NCI-H146 treated with DMSO at 0.1 percent for 48 hours (cell line): ENCODE results near the gene USP7.
A peak's percentile ranks its signal among the peaks of the same experiment; 100 is the strongest.
"Not testable (repeated sequence)": the region's sequence is repeated elsewhere in the genome, so short reads cannot be mapped to it uniquely, and the experiment has no call there.

Experiments used
- DNase-seq: peaks from one replicate; lab custom pipeline; 2025; ENCODE audit not compliant: unreplicated experiment; lab: John Stamatoyannopoulos, UW

The USP7 gene

DNA sequence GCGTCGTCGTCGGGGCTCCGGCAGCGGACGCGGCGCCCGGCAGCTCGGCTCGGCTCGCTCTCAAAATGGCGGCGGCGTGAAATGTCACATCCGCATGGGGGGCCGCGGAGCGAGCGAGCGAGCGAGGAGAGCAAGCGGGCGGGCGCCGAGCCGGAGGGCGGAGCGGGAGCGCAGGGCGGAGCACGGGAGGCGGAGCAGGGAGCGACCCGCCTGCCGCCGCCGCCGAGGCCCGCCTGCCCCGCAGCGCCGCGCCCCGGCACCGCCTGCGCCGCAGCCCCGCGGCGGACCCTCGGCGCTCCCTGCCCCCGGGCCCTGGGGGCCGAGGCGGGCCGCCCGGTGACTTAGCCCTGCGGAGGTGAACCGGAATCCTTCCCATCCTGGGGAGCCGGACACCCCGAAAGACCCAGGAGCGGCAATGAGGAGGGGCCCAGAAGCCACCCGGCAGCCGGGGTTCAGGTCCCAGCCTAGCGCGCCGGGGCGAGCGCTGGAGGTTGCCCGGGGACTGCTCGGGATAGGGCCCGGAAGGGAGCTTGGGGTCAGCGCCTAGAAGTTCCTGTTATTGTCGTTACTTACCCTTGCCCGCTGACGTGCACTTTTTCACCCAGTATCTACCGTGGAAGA lies at the start of gene USP7:
USP7 (minus strand) TSS at position 86 of the 621 bp plus-strand sequence. CDS start 621 bp downstream, outside the sequence.
- DNase-seq: peak; percentile 77

- DNase-seq: no peak
Observed at GRCh38 chr16:9013508-9013864, 49.8 kb upstream of the USP7 start.

DNA sequence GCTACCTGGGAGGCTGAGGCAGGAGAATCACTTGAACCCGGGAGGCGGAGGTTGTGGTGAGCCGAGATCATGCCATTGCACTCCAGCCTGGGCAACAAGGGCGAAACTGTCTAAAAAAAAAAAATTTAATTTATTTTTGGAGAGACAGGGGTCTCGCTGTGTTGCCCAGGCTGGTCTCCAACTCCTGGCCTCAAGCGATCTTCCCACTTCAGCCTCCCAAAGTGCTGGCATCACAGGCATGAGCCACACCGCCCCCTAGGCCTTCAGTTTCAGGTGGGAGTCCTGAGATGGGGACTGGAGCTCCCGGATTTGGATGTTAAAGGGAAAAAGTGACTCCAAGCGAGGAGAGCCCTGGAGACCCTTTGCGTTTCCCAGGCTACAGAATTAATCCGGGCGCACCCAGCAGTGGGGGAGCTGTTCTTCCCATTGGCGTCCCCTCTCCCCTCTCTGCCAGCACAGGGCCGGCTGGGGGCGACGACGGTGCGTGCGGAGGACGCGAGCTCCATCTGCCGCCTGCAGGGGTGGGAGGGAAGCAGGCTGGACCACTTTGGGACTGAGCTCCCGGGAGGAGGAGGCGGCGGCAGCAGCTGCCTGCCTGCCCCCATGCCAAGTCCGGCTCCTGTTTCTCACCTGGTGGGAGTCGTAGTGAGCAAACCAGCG lies 49.3 kb upstream of the USP7 start:
- peak; percentile 51 for DNase-seq

GRCh38 chr16:9012330-9012729 lies 48.6 kb upstream of the USP7 start:
- DNase-seq: no peak

DNA sequence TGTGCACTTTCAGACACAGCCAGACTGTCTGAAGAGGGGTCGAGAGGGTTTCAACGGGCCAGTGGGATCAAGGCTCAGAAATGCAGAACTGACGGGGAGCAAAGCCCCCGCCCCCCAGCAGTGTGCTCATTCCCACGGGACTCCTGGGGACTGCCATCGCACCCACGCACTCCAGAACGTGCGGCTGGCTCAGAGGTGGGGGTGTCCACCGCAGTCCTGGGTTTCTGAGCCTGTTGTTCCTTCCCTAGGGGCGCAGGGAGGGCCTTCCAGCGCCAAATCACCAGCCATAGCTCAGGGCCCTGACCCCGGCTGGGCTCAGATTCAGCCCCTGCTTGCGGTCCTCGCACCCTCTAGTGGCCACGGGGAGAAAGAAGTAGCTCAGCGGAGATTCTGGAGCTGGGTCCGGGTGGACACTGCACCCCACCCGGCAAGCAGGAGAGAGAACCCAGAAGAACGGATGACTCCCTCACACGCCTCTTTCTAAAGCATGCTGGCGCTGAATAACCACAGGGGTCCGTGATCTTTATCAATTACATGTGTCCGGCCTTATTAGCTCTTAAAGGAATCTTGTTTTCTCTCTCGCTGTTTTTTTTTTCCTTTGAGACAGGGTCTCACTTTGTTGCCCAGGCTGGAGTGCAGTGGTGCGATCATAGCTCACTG lies 45.0 kb upstream of the USP7 start:
- DNase-seq: peak; percentile 37

GRCh38 chr16:9007177-9007794 lies 43.6 kb upstream of the USP7 start:
- no peak for DNase-seq

DNA sequence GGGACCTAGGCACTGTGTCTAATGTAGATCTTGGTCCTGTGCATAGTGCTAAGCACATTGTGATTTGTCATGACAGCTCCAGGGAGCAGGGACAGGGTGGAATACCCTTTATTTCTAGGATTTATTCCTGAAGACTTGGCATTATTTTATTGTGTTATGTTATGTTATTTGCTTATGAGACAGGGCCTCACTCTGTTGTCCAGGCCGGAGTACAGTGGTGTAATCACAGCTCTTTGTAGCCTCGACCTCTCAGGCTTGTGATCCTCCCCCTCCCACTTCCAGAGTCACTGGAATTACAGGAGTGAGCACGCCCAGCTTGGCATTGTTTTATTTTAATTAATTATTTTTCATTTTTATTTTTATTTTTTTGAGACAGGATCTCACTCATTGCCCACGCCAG lies 40.5 kb upstream of the USP7 start:
- no peak for DNase-seq

DNA sequence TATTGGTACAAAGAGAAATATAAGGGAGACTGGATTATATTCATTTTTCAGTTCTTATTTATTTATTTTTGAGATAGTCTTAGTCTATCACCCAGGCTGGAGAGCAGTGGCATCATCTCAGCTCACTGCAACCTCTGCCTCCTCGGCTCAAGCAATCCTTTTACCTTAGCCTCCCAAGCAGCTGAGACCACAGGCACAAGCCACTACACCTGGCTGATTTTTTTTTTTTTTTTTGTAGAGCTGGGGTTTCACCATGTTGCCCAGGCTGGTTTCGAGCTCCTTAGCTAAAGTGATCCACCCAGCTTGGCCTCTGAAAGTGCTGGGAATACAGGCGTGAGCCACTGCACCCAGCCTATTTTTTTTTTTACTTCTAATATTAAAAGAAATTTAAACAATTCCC lies 40.1 kb upstream of the USP7 start:
- DNase-seq: no peak

GRCh38 chr16:9003322-9003721 lies 39.6 kb upstream of the USP7 start:
- peak; percentile 66 for DNase-seq

DNA sequence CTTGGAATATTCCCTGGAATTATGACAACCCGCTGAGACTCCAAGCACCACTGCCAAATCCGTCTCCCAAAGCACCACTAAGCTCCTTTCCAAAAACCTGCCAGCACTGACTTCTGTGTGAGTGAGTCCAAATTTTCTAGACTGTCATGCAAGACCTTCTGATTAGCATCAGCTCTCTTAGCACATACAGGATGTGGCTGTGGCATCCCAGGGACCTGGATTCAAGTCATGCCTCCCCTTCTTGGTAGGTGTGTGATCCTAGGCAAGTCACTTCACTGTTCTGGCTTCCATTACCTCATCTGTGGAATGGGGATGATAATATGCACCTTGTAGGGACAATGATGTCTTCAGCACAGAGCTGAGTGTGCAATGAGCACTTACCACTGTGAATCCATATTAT lies 38.3 kb upstream of the USP7 start:
- no peak for DNase-seq

GRCh38 chr16:9000664-9001063 lies 37.0 kb upstream of the USP7 start:
- no peak for DNase-seq

- DNase-seq: no peak
Observed at GRCh38 chr16:8999800-9000199, 36.1 kb upstream of the USP7 start.

DNA sequence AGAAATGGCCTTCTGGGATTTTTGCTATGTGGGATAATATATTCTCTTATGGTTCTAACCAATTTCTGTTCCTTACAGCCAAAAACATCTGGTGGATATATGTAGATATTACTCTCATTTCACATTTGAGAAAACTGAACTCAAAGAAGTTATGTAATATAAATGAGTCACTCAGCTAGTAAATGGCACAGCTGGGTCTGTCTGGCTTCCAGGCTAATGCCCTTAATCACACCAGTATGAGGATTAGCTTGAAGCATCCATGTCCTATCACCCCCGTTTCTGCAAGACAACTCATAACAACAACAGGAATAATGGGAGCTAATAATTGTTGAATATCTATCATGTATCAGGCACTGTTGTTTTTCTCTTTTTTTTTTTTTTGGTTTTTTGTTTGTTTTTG lies 34.4 kb upstream of the USP7 start:
- DNase-seq: no peak

- no peak for DNase-seq
Observed at GRCh38 chr16:8996891-8997290, 33.2 kb upstream of the USP7 start.

GRCh38 chr16:8990445-8990844 lies 26.7 kb upstream of the USP7 start:
- DNase-seq: no peak

DNA sequence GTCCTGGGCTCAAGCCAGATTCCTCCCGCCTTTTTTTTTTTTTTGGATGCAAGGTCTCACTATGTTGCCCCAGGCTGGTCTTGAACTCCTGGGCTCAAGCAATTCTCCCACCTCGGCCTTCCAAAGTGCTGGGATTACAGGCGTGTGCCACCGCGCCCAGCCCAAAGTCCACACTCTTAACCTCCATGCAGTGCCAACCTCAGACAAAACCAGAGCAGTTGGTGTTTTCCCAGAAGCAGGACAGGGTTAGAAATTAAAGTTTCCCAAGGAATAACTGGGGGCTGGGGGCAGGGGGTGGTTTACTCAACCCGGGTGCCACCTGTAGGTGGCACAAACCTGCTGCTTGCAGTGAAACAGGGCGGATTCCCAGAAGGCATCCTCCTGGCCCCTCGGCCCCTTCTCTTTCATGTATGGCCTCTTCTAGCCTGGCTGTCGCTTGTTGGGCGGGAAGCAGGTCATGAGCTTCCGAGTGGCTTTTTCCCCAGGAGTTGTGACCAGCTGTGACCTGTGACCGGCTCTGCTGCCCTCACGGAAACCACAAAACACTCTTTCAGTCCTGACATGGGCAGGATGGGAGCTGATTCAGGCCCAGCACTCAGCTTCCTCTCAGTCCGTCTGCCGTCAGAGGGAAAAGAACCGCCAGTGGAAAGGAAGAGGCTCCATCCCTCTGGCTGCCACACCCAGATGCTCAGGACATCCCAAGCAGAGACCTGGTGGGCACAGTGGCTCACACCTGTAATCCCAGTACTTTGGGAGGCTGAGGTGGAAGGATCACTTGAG lies 25.6 kb upstream of the USP7 start:
- DNase-seq: no peak

- no peak for DNase-seq
Observed at GRCh38 chr16:8986818-8987191, 23.1 kb upstream of the USP7 start.

DNA sequence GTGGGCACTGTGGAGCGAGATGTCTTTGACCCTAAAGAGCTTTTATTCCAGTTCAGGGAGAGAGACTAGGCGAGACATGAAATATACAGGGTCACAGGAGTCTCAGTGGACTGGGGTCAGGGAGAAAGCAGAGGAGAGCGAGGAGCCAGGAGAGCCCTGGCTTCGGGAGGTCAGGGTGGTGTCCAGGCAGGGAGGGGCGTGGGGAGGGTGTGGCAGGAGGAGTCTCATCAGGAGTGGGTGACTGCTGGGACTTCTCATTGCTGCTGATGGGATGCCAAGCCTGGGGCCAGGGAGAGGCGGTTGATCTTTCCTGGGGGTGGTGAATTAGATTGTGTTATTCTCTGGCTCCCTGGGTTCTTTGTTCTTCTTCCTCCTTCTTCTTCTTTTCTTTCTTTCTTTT lies 22.4 kb upstream of the USP7 start:
- DNase-seq: no peak

DNA sequence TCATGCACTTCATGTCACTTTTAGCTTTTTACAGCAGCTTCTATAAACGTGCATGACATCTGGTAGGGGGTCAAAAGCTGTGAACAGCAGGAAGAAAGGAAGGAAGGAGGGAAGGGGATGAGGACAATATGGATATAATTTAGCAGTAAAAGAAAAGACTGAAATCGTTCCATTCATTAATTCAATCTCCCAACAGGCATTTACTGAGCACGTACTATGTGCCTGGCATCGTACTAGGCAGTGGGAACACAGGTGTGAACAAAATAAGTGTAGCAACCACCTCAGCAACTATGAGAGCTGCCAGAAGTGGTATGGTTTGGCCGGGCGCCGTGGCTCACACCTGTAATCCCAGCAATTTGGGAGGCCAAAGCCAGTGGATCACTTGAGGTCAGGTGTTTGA lies 19.1 kb upstream of the USP7 start:
- DNase-seq: no peak

GRCh38 chr16:8981901-8982300 lies 18.2 kb upstream of the USP7 start:
- not testable (repeated sequence) for DNase-seq

- not testable (repeated sequence) for DNase-seq
Observed at GRCh38 chr16:8976189-8976588, 12.5 kb upstream of the USP7 start.
